Activated CD8-positive, alpha-beta T cell treated with anti-CD3 and anti-CD28 coated beads, Interleukin-2, amount 10 ng/mL, durations not matched to agents 7 days and 5 days (primary cell): ENCODE measurements around the gene SMAD4. TPM values are rescaled to one million over a fixed set of nuclear protein-coding genes. Genes with fewer than 3 reads are reported as not detected.
"Not testable (repeated sequence)": the region's sequence is repeated elsewhere in the genome, so short reads cannot be mapped to it uniquely, and the experiment has no call there.

ENCODE experiments used
- ATAC-seq: fragments of 150-1000 bp; cut with Tn5 transposase; one replicate; pipeline ENCODE4 v1.10.0; 2021; ENCODE audit warnings: moderate library complexity
- CTCF ChIA-PET: fragments of 350-600 bp; sonication (Branson Sonifier 250); formaldehyde crosslinking; loops from one replicate; lab custom pipeline; 2021; ENCODE audit warnings: antibody characterized with exemption; lab: Charles Lee
- POLR2A ChIA-PET: fragments of 350-600 bp; sonication (Branson Sonifier 250); formaldehyde crosslinking; loops from one replicate; lab custom pipeline; 2021; ENCODE audit warnings: antibody characterized with exemption; lab: Charles Lee
- DNase-seq: peaks from one replicate; pipeline ENCODE4 v3.0.0-alpha.2; 2020
- H3K27ac Mint-ChIP-seq: one replicate; pipeline ENCODE4 v1.8.0; 2021; ENCODE audit warnings: mild to moderate bottlenecking, mixed read lengths
- H3K27me3 Mint-ChIP-seq: one replicate; pipeline ENCODE4 v1.8.0; 2021; ENCODE audit warnings: low read depth, mixed read lengths
- H3K36me3 Mint-ChIP-seq: one replicate; pipeline ENCODE4 v1.8.0; 2021; ENCODE audit warnings: low read depth, mixed read lengths
- H3K4me1 Mint-ChIP-seq: one replicate; pipeline ENCODE4 v1.8.0; 2021; ENCODE audit warnings: low read depth, mixed read lengths
- H3K4me3 Mint-ChIP-seq: one replicate; pipeline ENCODE4 v1.8.0; 2021; ENCODE audit warnings: mild to moderate bottlenecking, mixed read lengths
- H3K9me3 Mint-ChIP-seq: one replicate; pipeline ENCODE4 v1.8.0; 2022; ENCODE audit warnings: mixed read lengths; ENCODE audit not compliant: insufficient read depth
- total RNA-seq, 2 experiments: library from RNA; stranded (reverse); gene quantifications; one replicate each; pipeline ENCODE4 v1.2.3, GENCODE V29; 2021

SMAD4 gene
- total RNA-seq, 2 experiments from 2014 or later: 76.9 to 77.6 TPM

- Mint-ChIP-seq H3K27me3 (no peaks in the 10 kb centered on the region), H3K9me3 (no peaks in the 10 kb centered on the region), H3K27ac (no peak overlapping the region), H3K4me3 (no peak overlapping the region), H3K36me3 (peaks cover 71% of the 10 kb centered on the region), H3K4me1 (peaks cover 20% of the 10 kb centered on the region)
- no peak for ATAC-seq
- ChIA-PET CTCF (no interaction called here), POLR2A (no interaction called here)
- no peak for DNase-seq
Observed at GRCh38 chr18:51072586-51073313, 42.7 kb downstream of the SMAD4 start.

GRCh38 chr18:51074605-51075004 is 44.6 kb downstream of the SMAD4 start:
- DNase-seq: no peak
- H3K27me3 Mint-ChIP-seq: no peaks in the 10 kb centered on the region
- ChIA-PET POLR2A (interaction anchor here (0.6 kb wide), 1 partner anchor 34 kb away, joined by 3 read pairs; no protein-coding TSS in a partner anchor), CTCF (no interaction called here)
- H3K4me1 Mint-ChIP-seq: peaks cover 20% of the 10 kb centered on the region
- H3K4me3 Mint-ChIP-seq: no peak overlapping the region
- peak overlapping the region; percentile 49 for H3K27ac Mint-ChIP-seq
- peaks cover 73% of the 10 kb centered on the region for H3K36me3 Mint-ChIP-seq
- no peaks in the 10 kb centered on the region for H3K9me3 Mint-ChIP-seq
- ATAC-seq: no peak

- H3K9me3 Mint-ChIP-seq: no peaks in the 10 kb centered on the region
- peaks cover 22% of the 10 kb centered on the region for H3K4me1 Mint-ChIP-seq
- H3K27ac Mint-ChIP-seq: no peak overlapping the region
- CTCF ChIA-PET: no interaction called here
- no peaks in the 10 kb centered on the region for H3K27me3 Mint-ChIP-seq
- peaks cover 70% of the 10 kb centered on the region for H3K36me3 Mint-ChIP-seq
- no peak for DNase-seq
- POLR2A ChIA-PET: no interaction called here
- no peak overlapping the region for H3K4me3 Mint-ChIP-seq
- ATAC-seq: no peak
Observed at GRCh38 chr18:51076503-51076902, 46.5 kb downstream of the SMAD4 start.

GRCh38 chr18:51077217-51077616 is 47.2 kb downstream of the SMAD4 start:
- Mint-ChIP-seq H3K4me3 (no peak overlapping the region), H3K27ac (no peak overlapping the region), H3K4me1 (peaks cover 27% of the 10 kb centered on the region), H3K9me3 (no peaks in the 10 kb centered on the region), H3K27me3 (no peaks in the 10 kb centered on the region), H3K36me3 (peaks cover 68% of the 10 kb centered on the region)
- CTCF ChIA-PET: no interaction called here
- POLR2A ChIA-PET: no interaction called here
- no peak for ATAC-seq
- DNase-seq: no peak

GRCh38 chr18:51078026-51078425 is 48.0 kb downstream of the SMAD4 start:
- ChIA-PET CTCF (no interaction called here), POLR2A (no interaction called here)
- ATAC-seq: no peak
- Mint-ChIP-seq H3K9me3 (no peaks in the 10 kb centered on the region), H3K4me3 (no peak overlapping the region), H3K4me1 (peaks cover 30% of the 10 kb centered on the region), H3K27me3 (no peaks in the 10 kb centered on the region), H3K36me3 (peaks cover 67% of the 10 kb centered on the region), H3K27ac (no peak overlapping the region)
- DNase-seq: no peak

- H3K4me3 Mint-ChIP-seq: no peak overlapping the region
- peaks cover 83% of the 10 kb centered on the region for H3K36me3 Mint-ChIP-seq
- no peaks in the 10 kb centered on the region for H3K27me3 Mint-ChIP-seq
- ATAC-seq (peak; percentile 5), DNase-seq (no peak)
- H3K27ac Mint-ChIP-seq: peak overlapping the region; percentile 36
- H3K4me1 Mint-ChIP-seq: peaks cover 14% of the 10 kb centered on the region
- CTCF ChIA-PET: no interaction called here
- POLR2A ChIA-PET: no interaction called here
- peaks cover 8% of the 10 kb centered on the region for H3K9me3 Mint-ChIP-seq
Observed at GRCh38 chr18:51082571-51083267, 52.7 kb downstream of the SMAD4 start.

GRCh38 chr18:51083398-51083797 is 53.4 kb downstream of the SMAD4 start:
- ATAC-seq (no peak), DNase-seq (no peak)
- no peaks in the 10 kb centered on the region for H3K27me3 Mint-ChIP-seq
- no peak overlapping the region for H3K27ac Mint-ChIP-seq
- ChIA-PET POLR2A (interaction anchor here (0.6 kb wide), 1 partner anchor 30 kb away, joined by 5 read pairs; no protein-coding TSS in a partner anchor), CTCF (interaction anchor here (1.7 kb wide), 1 partner anchor 264 kb away, joined by 4 read pairs; the partner anchor contains the start of gene MRO)
- peaks cover 14% of the 10 kb centered on the region for H3K9me3 Mint-ChIP-seq
- H3K4me1 Mint-ChIP-seq: peaks cover 14% of the 10 kb centered on the region
- no peak overlapping the region for H3K4me3 Mint-ChIP-seq
- H3K36me3 Mint-ChIP-seq: peaks cover 83% of the 10 kb centered on the region

GRCh38 chr18:51088410-51088809 is 58.4 kb downstream of the SMAD4 start:
- CTCF ChIA-PET: no interaction called here
- Mint-ChIP-seq H3K27ac (no peak overlapping the region), H3K36me3 (peaks cover 50% of the 10 kb centered on the region)

GRCh38 chr18:51089691-51090090 is 59.7 kb downstream of the SMAD4 start:
- CTCF ChIA-PET: interaction anchor here (1.7 kb wide), 1 partner anchor 269 kb away, joined by 3 read pairs; no protein-coding TSS in a partner anchor
- peaks cover 18% of the 10 kb centered on the region for H3K9me3 Mint-ChIP-seq
- peaks cover 37% of the 10 kb centered on the region for H3K36me3 Mint-ChIP-seq
- POLR2A ChIA-PET: no interaction called here
- H3K27me3 Mint-ChIP-seq: peaks cover 1% of the 10 kb centered on the region
- ATAC-seq (no peak), DNase-seq (no peak)
- H3K27ac Mint-ChIP-seq: no peak overlapping the region
- H3K4me1 Mint-ChIP-seq: no peaks in the 10 kb centered on the region
- no peak overlapping the region for H3K4me3 Mint-ChIP-seq

More at GRCh38 chr18:51088410-51088809, 58.4 kb downstream of the SMAD4 start:
- ATAC-seq: no peak
- POLR2A ChIA-PET: no interaction called here
- Mint-ChIP-seq H3K4me3 (no peak overlapping the region), H3K9me3 (peaks cover 18% of the 10 kb centered on the region), H3K4me1 (no peaks in the 10 kb centered on the region), H3K27me3 (no peaks in the 10 kb centered on the region)
- DNase-seq: no peak

- ATAC-seq: no peak
- H3K4me3 Mint-ChIP-seq: no peak overlapping the region
Observed at GRCh38 chr18:51091270-51091669, 61.3 kb downstream of the SMAD4 start.

GRCh38 chr18:51092117-51092516 is 62.1 kb downstream of the SMAD4 start:
- peaks cover 13% of the 10 kb centered on the region for H3K36me3 Mint-ChIP-seq
- no peak for ATAC-seq
- CTCF ChIA-PET: no interaction called here

More at GRCh38 chr18:51091270-51091669, 61.3 kb downstream of the SMAD4 start:
- Mint-ChIP-seq H3K27me3 (peaks cover 6% of the 10 kb centered on the region), H3K4me1 (no peaks in the 10 kb centered on the region), H3K36me3 (peaks cover 21% of the 10 kb centered on the region), H3K9me3 (peaks cover 18% of the 10 kb centered on the region), H3K27ac (no peak overlapping the region)
- no peak for DNase-seq
- ChIA-PET POLR2A (no interaction called here), CTCF (interaction anchor here (1.7 kb wide), 1 partner anchor 270 kb away, joined by 3 read pairs; no protein-coding TSS in a partner anchor)

GRCh38 chr18:51092967-51093366 is 63.0 kb downstream of the SMAD4 start:
- DNase-seq, POLR2A ChIA-PET, H3K4me3 Mint-ChIP-seq, H3K4me1 Mint-ChIP-seq, H3K36me3 Mint-ChIP-seq, H3K9me3 Mint-ChIP-seq, ATAC-seq, CTCF ChIA-PET, H3K27me3 Mint-ChIP-seq, H3K27ac Mint-ChIP-seq: not testable (repeated sequence)

More at GRCh38 chr18:51092117-51092516, 62.1 kb downstream of the SMAD4 start:
- Mint-ChIP-seq H3K27ac (no peak overlapping the region), H3K4me1 (no peaks in the 10 kb centered on the region), H3K4me3 (no peak overlapping the region), H3K9me3 (peaks cover 13% of the 10 kb centered on the region), H3K27me3 (peaks cover 6% of the 10 kb centered on the region)
- no peak for DNase-seq
- POLR2A ChIA-PET: no interaction called here
